Mammary epithelial cell (primary cell): Measurements from ENCODE around the gene SLC7A6OS.

Experiments
- CTCF ChIP-seq, 2 donors: IDR thresholded peaks in 1 of 2; conservative IDR thresholded peaks in 1 of 2; 2 replicates each; pipeline ENCODE4 v1.5.1; 2011 to 2012; ENCODE audit warnings: inconsistent platforms in 2 of 2, low read length in 2 of 2, mild to moderate bottlenecking in 2 of 2, control low read depth in 1 of 2, low read depth in 1 of 2; ENCODE audit not compliant: insufficient read depth in 1 of 2; ENCODE audit errors: extremely low read depth in 1 of 2
- EZH2 ChIP-seq: IDR thresholded peaks from 2 replicates; pipeline ENCODE4 v1.6.1; 2012; ENCODE audit warnings: low read length, inconsistent platforms, borderline replicate concordance

GRCh38 chr16:68356919-68357286 lies 46.2 kb upstream of the SLC7A6OS start:
- TF ChIP-seq CTCF (conservative IDR thresholded peaks at IDR 0.05 in 1 of 2, IDR thresholded peaks at IDR 0.05 in 1 of 2; ENCODE audit: extremely low read depth in 1 of 2, insufficient read depth in 1 of 2, low read depth in 1 of 2, low read length in 2 of 2) (no peak), EZH2 (no peak)
